HG02938 (cell line): ENCODE results near the gene NOP53.
"Not testable (repeated sequence)": the region's sequence is repeated elsewhere in the genome, so short reads cannot be mapped to it uniquely, and the experiment has no call there.

Experiments used
- ATAC-seq: cut with Tn5 transposase; IDR thresholded peaks from one replicate; pipeline ENCODE4 v1.9.1; 2021; ENCODE audit warnings: mild to moderate bottlenecking, moderate library complexity; ENCODE audit not compliant: unreplicated experiment

NOP53 gene

GRCh38 chr19:47752440-47753211, 7.3 kb downstream of the NOP53 start:
- no peak for ATAC-seq

GRCh38 chr19:47754206-47755064, 9.1 kb downstream of the NOP53 start:
- ATAC-seq = no peak

GRCh38 chr19:47755065-47755761, 9.9 kb downstream of the NOP53 start:
- no peak for ATAC-seq

GRCh38 chr19:47755762-47756626, 10.6 kb downstream of the NOP53 start:
- ATAC-seq = no peak

GRCh38 chr19:47756627-47756929, 11.2 kb downstream of the NOP53 start:
- no peak for ATAC-seq

- ATAC-seq = no peak
Observed at GRCh38 chr19:47756953-47757608, 11.7 kb downstream of the NOP53 start.

- no peak for ATAC-seq
Observed at GRCh38 chr19:47757617-47758442, 12.5 kb downstream of the NOP53 start.

GRCh38 chr19:47758443-47758804, 13.1 kb downstream of the NOP53 start:
- ATAC-seq = no peak

- ATAC-seq = no peak
Observed at GRCh38 chr19:47760632-47760999, 15.3 kb downstream of the NOP53 start.

GRCh38 chr19:47761566-47761965, 16.2 kb downstream of the NOP53 start:
- no peak for ATAC-seq

- no peak for ATAC-seq
Observed at GRCh38 chr19:47762151-47762550, 16.8 kb downstream of the NOP53 start.

GRCh38 chr19:47762615-47763308, 17.4 kb downstream of the NOP53 start:
- no peak for ATAC-seq

- not testable (repeated sequence) for ATAC-seq
Observed at GRCh38 chr19:47764705-47765104, 19.4 kb downstream of the NOP53 start.

- no peak for ATAC-seq
Observed at GRCh38 chr19:47765523-47766358, 20.4 kb downstream of the NOP53 start.

GRCh38 chr19:47766359-47766620, 20.9 kb downstream of the NOP53 start:
- ATAC-seq = no peak

- ATAC-seq = no peak
Observed at GRCh38 chr19:47766670-47767069, 21.3 kb downstream of the NOP53 start.

- ATAC-seq = no peak
Observed at GRCh38 chr19:47767349-47767748, 22.0 kb downstream of the NOP53 start.

GRCh38 chr19:47768604-47769003, 23.3 kb downstream of the NOP53 start:
- no peak for ATAC-seq
